K562 (cell line): ENCODE data around the gene SPATA13. TPM values are rescaled to one million over a fixed set of nuclear protein-coding genes. Genes with fewer than 3 reads are reported as not detected.

Source experiments
- FOS ChIP-seq: IDR thresholded peaks from 3 replicates; pipeline ENCODE4 v1.6.1; 2011; ENCODE audit not compliant: insufficient read length; ENCODE audit errors: extremely low read depth
- MLLT1 ChIP-seq, 2 experiments: fragments of 450-650 bp; IDR thresholded peaks; 2 replicates each; pipeline ENCODE4 v1.6.1; 2016
- NR4A1 ChIP-seq, 2 experiments: fragments of 250-450 bp in 1 of 2; fragments of 450-650 bp in 1 of 2; sonication (Bioruptor Pico) in 1 of 2; IDR thresholded peaks; 2 replicates each; pipeline versions ENCODE4 v1.4.0 to v1.6.1; 2016 to 2020; ENCODE audit warnings: mild to moderate bottlenecking in 2 of 2, missing compliant biosample characterization in 1 of 2, missing genetic modification characterization in 1 of 2, moderate library complexity in 1 of 2
- PBX2 ChIP-seq, 2 experiments: IDR thresholded peaks in 1 of 2; conservative IDR thresholded peaks in 1 of 2; 2 replicates each; pipeline ENCODE4 v1.6.1; 2016; ENCODE audit warnings: low read depth in 2 of 2, mild to moderate bottlenecking in 1 of 2, missing compliant biosample characterization in 1 of 2, missing genetic modification characterization in 1 of 2, moderate library complexity in 1 of 2
- POLR3A ChIP-seq: IDR thresholded peaks from 2 replicates; pipeline ENCODE4 v1.6.1; 2011; ENCODE audit warnings: borderline replicate concordance, mild to moderate bottlenecking, moderate library complexity; ENCODE audit not compliant: insufficient read length, insufficient read depth; ENCODE audit errors: extremely low read depth
- ZC3H11A ChIP-seq: IDR thresholded peaks from 2 replicates; pipeline ENCODE4 v1.6.1; 2012; ENCODE audit warnings: low read depth, low read length, improper control_type of control experiment
- ZNF24 ChIP-seq: fragments of 450-650 bp; IDR thresholded peaks from 2 replicates; pipeline ENCODE4 v1.6.1; 2016
- polyA plus RNA-seq, 8 experiments: library from polyadenylated mRNA; depleted of rRNA in 4 of 8; stranded (reverse) in 5 of 8; unstranded in 3 of 8; fragments of >200 nt; fragmentation: Nextera tagmentation in 2 of 8; fragmentation: Illumina TruSeq in 1 of 8; extraction: Ambion mirVana in 2 of 8; extraction: Trizol in 1 of 8; gene quantifications; 2 replicates each; pipeline versions ENCODE4 v1.2.1 to v1.2.3, GENCODE V29; 2011 to 2014; ENCODE audit warnings: inconsistent platforms in 1 of 8, missing spikeins in 1 of 8
- total RNA-seq, 7 experiments: library from RNA; depleted of rRNA in 6 of 7; stranded (reverse); fragments of >200 nt in 6 of 7; fragmentation: Illumina TruSeq in 2 of 7; extraction: Trizol in 2 of 7; gene quantifications; 2 replicates each; pipeline versions ENCODE4 v1.2.1 to v1.2.3, GENCODE V29; 2011 to 2021; ENCODE audit warnings: low replicate concordance in 1 of 7

SPATA13 gene
- total and polyA plus RNA-seq, 9 of the 15 experiments (the other 6 are each of a cell fraction or from before 2014, with no cell fraction given): 0.08 to 0.99 (median 0.21) TPM; not detected in 2

- TF ChIP-seq PBX2 (CRISPR knock-in tag; IDR thresholded peaks at IDR 0.05; ENCODE audit: low read depth): no peak
- TF ChIP-seq PBX2 (tag; conservative IDR thresholded peaks at IDR 0.05; ENCODE audit: low read depth): no peak
- no peak for TF ChIP-seq NR4A1 (CRISPR knock-in tag; IDR thresholded peaks at IDR 0.05)
- no peak for TF ChIP-seq NR4A1 (tag; IDR thresholded peaks at IDR 0.05)
- TF ChIP-seq FOS: no peak
- TF ChIP-seq POLR3A: no peak
- TF ChIP-seq MLLT1 (IDR thresholded peaks at IDR 0.05): no peak
- TF ChIP-seq ZNF24: no peak
- TF ChIP-seq ZC3H11A: no peak
Measured at GRCh38 chr13:24151864-24152263, 8.7 kb upstream of the SPATA13 start (continued).
